OCI-LY7 (cell line): ENCODE measurements around the gene NECAB2. TPM values are rescaled to one million over a fixed set of nuclear protein-coding genes. Genes with fewer than 3 reads are reported as not detected.

Experiments
- BruUV-seq: library from RNA; stranded (reverse); fragments of 400-500 nt; replicated peaks from 2 replicates; lab custom pipeline; 2021; lab: Mats Ljungman, UMichigan
- CTCF ChIA-PET: fragments of 300-600 bp; sonication (Branson Sonifier 250); formaldehyde crosslinking; loops from one replicate; lab custom pipeline; 2022; ENCODE audit warnings: antibody characterized with exemption; ENCODE audit not compliant: unreplicated experiment; lab: Charles Lee
- POLR2A ChIA-PET: fragments of 300-600 bp; sonication (Branson Sonifier 250); formaldehyde crosslinking; loops from one replicate; lab custom pipeline; 2022; ENCODE audit warnings: antibody characterized with exemption; lab: Charles Lee
- DNase-seq: peaks from one replicate; pipeline ENCODE4 v3.0.0-alpha.2; 2015; ENCODE audit warnings: low spot score
- H2AFZ ChIP-seq: fragments of 200-600 bp; sonication (generic), shearing (Covaris generic); 2 replicates; pipeline ENCODE4 v1.6.1; 2014; ENCODE audit warnings: mild to moderate bottlenecking, antibody characterized with exemption, low read length, moderate library complexity
- H3K27ac ChIP-seq: fragments of 200-600 bp; sonication (generic); 2 replicates; pipeline ENCODE4 v1.5.1; 2014; ENCODE audit warnings: mixed run types, low read depth, mild to moderate bottlenecking, moderate library complexity, low read length, inconsistent platforms; ENCODE audit not compliant: poor library complexity, severe bottlenecking
- H3K36me3 ChIP-seq: fragments of 200-600 bp; sonication (generic); 2 replicates; pipeline ENCODE4 v1.6.1; 2014; ENCODE audit warnings: mild to moderate bottlenecking, antibody characterized with exemption, low read length, moderate library complexity, mixed read lengths; ENCODE audit not compliant: insufficient read depth
- H3K4me1 ChIP-seq: fragments of 200-600 bp; sonication (generic); 2 replicates; pipeline ENCODE4 v1.5.1; 2014; ENCODE audit warnings: mild to moderate bottlenecking, low read length; ENCODE audit not compliant: insufficient read depth, poor library complexity, severe bottlenecking
- H3K4me2 ChIP-seq: fragments of 200-600 bp; sonication (generic); 2 replicates; pipeline ENCODE4 v1.6.1; 2014; ENCODE audit warnings: mild to moderate bottlenecking, low read length
- H3K4me3 ChIP-seq: fragments of 200-600 bp; sonication (generic); 2 replicates; pipeline ENCODE4 v1.5.1; 2014; ENCODE audit warnings: mild to moderate bottlenecking, low read depth, low read length; ENCODE audit not compliant: poor library complexity, severe bottlenecking
- H3K79me2 ChIP-seq: fragments of 200-600 bp; sonication (generic); 2 replicates; pipeline ENCODE4 v1.6.1; 2016; ENCODE audit warnings: low read depth, mild to moderate bottlenecking, low read length, moderate library complexity, mixed read lengths; ENCODE audit not compliant: insufficient read depth
- H3K9me2 ChIP-seq: fragments of 200-600 bp; sonication (generic); 2 replicates; pipeline ENCODE4 v1.6.1; 2016; ENCODE audit warnings: mild to moderate bottlenecking, low read length, mixed read lengths; ENCODE audit not compliant: insufficient read depth
- H3K9me3 ChIP-seq: fragments of 200-600 bp; sonication (generic); 2 replicates; pipeline ENCODE4 v1.6.1; 2014; ENCODE audit warnings: mild to moderate bottlenecking, mixed run types, low read length, mixed read lengths
- H4K20me1 ChIP-seq: fragments of 200-600 bp; sonication (generic); 2 replicates; pipeline ENCODE4 v1.6.1; 2014; ENCODE audit warnings: mild to moderate bottlenecking, antibody characterized with exemption, low read length, moderate library complexity, mixed read lengths; ENCODE audit not compliant: insufficient read depth
- CTCF ChIP-seq: fragments of 200-600 bp; sonication (generic); conservative IDR thresholded peaks from 2 replicates; pipeline ENCODE4 v1.5.1; 2014; ENCODE audit warnings: mild to moderate bottlenecking, antibody characterized with exemption, low read length, moderate library complexity, mixed read lengths
- EZH2phosphoT487 ChIP-seq: fragments of 200-600 bp; sonication (generic); IDR thresholded peaks from 2 replicates; pipeline ENCODE4 v1.6.1; 2018; ENCODE audit warnings: low read depth, borderline replicate concordance, mild to moderate bottlenecking, mixed run types, antibody characterized with exemption, low read length, moderate library complexity, mixed read lengths
- intact Hi-C: fragments of 100-400 bp; cut with micrococcal nuclease; formaldehyde crosslinking; loops from one replicate; pipeline ENCODE4 v1.10.0; 2022; ENCODE audit not compliant: unreplicated experiment
- total RNA-seq, 2 experiments: library from RNA; depleted of rRNA in 1 of 2; stranded (reverse); fragments of >200 nt in 1 of 2; shearing (Covaris generic) in 1 of 2; gene quantifications; 2 replicates each; pipeline ENCODE4 v1.2.3, GENCODE V29; 2014 to 2022

Gene NECAB2
- total RNA-seq, 2 experiments from 2014 or later, result not detected

- no peak for TF ChIP-seq EZH2phosphoT487
- TF ChIP-seq CTCF, result no peak
- ChIA-PET CTCF (no interaction called here), POLR2A (no interaction called here)
- H3K4me2 ChIP-seq, result no peak overlapping the region
- no peak overlapping the region for H2AFZ ChIP-seq
- no peaks in the 10 kb centered on the region for H3K79me2 ChIP-seq
- H3K27ac ChIP-seq, result no peak overlapping the region
- no peaks in the 10 kb centered on the region for H3K9me2 ChIP-seq
- H3K4me3 ChIP-seq, result no peak overlapping the region
- no peaks in the 10 kb centered on the region for H4K20me1 ChIP-seq
- intact Hi-C loops, result loop anchor here (10.0 kb wide), 1 partner anchor 211 kb away; the partner anchor contains the start of gene HSBP1
- H3K36me3 ChIP-seq, result no peaks in the 10 kb centered on the region
- BruUV-seq, result no TSS peak
- H3K9me3 ChIP-seq, result no peaks in the 10 kb centered on the region
- no peak for DNase-seq
- peaks cover 4% of the 10 kb centered on the region for H3K4me1 ChIP-seq
These were observed 47.4 kb downstream of the NECAB2 start for GRCh38 chr16:84015399-84015798.

DNA sequence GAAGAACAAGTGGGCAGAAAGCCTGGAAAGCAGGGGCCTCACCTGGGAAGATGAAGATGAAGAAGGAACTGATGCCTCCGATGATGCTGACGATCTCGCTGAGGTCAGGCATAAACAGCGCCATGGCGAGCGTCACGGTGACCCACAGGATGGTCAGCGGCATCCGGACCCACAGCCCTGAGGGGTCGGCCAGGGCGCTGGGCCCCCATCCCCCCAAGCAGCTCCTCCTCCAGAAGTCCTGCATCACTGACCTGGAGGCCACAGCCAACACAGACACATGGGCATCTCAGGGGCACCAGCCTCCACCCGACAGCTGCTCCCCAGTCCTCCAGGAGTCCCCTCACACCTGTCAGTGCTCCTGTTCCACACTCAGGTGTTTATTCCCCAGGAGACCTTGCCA, 48.4 kb downstream of the NECAB2 start:
- Histone ChIP-seq H3K79me2 (no peaks in the 10 kb centered on the region), H4K20me1 (no peaks in the 10 kb centered on the region), H3K9me3 (no peaks in the 10 kb centered on the region), H3K27ac (no peak overlapping the region), H3K4me1 (peaks cover 4% of the 10 kb centered on the region), H2AFZ (no peak overlapping the region), H3K36me3 (no peaks in the 10 kb centered on the region), H3K9me2 (no peaks in the 10 kb centered on the region), H3K4me2 (no peak overlapping the region), H3K4me3 (no peak overlapping the region)
- DNase-seq, result no peak
- TF ChIP-seq CTCF (no peak), EZH2phosphoT487 (no peak)
- ChIA-PET POLR2A (no interaction called here), CTCF (no interaction called here)
- intact Hi-C loops, result loop anchor here (10.0 kb wide), 1 partner anchor 212 kb away; the partner anchor contains the start of gene HSBP1
- no TSS peak for BruUV-seq

- DNase-seq, result no peak
- Histone ChIP-seq H3K4me1 (peaks cover 4% of the 10 kb centered on the region), H3K4me2 (no peak overlapping the region), H2AFZ (no peak overlapping the region), H3K9me2 (no peaks in the 10 kb centered on the region), H3K79me2 (no peaks in the 10 kb centered on the region), H3K27ac (no peak overlapping the region), H3K4me3 (no peak overlapping the region), H3K9me3 (no peaks in the 10 kb centered on the region), H4K20me1 (no peaks in the 10 kb centered on the region), H3K36me3 (no peaks in the 10 kb centered on the region)
- POLR2A ChIA-PET, result no interaction called here
- TF ChIP-seq CTCF (no peak), EZH2phosphoT487 (no peak)
- BruUV-seq, result no TSS peak
- CTCF ChIA-PET, result no interaction called here
- intact Hi-C loops, result loop anchor here (10.0 kb wide), 1 partner anchor 214 kb away; the partner anchor contains the start of gene HSBP1
These were observed 50.7 kb downstream of the NECAB2 start for GRCh38 chr16:84018710-84019109.
